Vagina (tissue), 2 donors: Measurements from ENCODE around the gene DHCR7.

Experiments
- POLR2A ChIP-seq, 2 donors: fragments of 450-650 bp; IDR thresholded peaks; one replicate each; pipeline ENCODE4 v1.6.1; 2017; ENCODE audit warnings: antibody characterized with exemption in 2 of 2, mild to moderate bottlenecking in 2 of 2, moderate library complexity in 2 of 2
- TF ChIP-seq, protein P1 (sequence below), 3 experiments: fragments of 450-650 bp in 2 of 3; fragments of 200-600 bp in 1 of 3; sonication (generic) in 1 of 3; IDR thresholded peaks; one replicate each; pipeline ENCODE4 v1.5.1; 2017 to 2019; ENCODE audit warnings: antibody characterized with exemption in 3 of 3, mild to moderate bottlenecking in 2 of 3, moderate library complexity in 2 of 3

DNA sequence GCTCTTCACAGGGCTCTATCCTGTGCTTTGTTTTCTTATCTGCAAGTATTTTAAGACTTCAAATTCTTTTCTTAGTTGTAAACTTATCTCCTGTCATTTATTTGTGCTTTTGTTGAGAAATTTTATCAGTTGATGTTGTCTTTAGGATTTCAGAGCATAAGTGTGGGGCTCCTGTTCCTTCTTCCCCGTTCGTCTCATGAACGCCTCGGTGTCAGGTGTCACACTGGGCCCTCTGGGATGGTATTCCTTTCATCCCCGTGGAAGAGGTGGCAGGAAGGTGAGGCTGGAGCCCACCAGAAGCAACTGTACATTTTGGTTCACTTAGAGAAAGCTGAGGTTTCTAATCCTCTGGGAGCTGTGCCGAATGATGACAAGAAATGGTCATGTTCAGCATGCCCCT is 22.8 kb upstream of the DHCR7 start:
- TF ChIP-seq, protein P1, sequence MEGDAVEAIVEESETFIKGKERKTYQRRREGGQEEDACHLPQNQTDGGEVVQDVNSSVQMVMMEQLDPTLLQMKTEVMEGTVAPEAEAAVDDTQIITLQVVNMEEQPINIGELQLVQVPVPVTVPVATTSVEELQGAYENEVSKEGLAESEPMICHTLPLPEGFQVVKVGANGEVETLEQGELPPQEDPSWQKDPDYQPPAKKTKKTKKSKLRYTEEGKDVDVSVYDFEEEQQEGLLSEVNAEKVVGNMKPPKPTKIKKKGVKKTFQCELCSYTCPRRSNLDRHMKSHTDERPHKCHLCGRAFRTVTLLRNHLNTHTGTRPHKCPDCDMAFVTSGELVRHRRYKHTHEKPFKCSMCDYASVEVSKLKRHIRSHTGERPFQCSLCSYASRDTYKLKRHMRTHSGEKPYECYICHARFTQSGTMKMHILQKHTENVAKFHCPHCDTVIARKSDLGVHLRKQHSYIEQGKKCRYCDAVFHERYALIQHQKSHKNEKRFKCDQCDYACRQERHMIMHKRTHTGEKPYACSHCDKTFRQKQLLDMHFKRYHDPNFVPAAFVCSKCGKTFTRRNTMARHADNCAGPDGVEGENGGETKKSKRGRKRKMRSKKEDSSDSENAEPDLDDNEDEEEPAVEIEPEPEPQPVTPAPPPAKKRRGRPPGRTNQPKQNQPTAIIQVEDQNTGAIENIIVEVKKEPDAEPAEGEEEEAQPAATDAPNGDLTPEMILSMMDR (IDR thresholded peaks at IDR 0.05) = no peak
- TF ChIP-seq POLR2A (IDR thresholded peaks at IDR 0.05) = no peak
